IMR-90 (cell line): ENCODE measurements around the gene SIM2. TPM values are rescaled to one million over a fixed set of nuclear protein-coding genes. Genes with fewer than 3 reads are reported as not detected.

Source experiments
- ATAC-seq: fragments of 200-7000 bp; cut with Tn5 transposase; 2 replicates; pipeline ENCODE4 v1.9.1; 2020; ENCODE audit warnings: low read depth, mild to moderate bottlenecking, moderate library complexity
- BruUV-seq: library from RNA; stranded (reverse); fragments of 400-500 nt; replicated peaks from 2 replicates; lab custom pipeline; 2021; lab: Mats Ljungman, UMichigan
- CTCF ChIA-PET: fragments of 300-600 bp; formaldehyde crosslinking; extraction: SDS; loops from one replicate; lab custom pipeline; 2021; ENCODE audit warnings: antibody characterized with exemption; lab: Yijun Ruan, JAX
- POLR2A ChIA-PET: fragments of 300-600 bp; sonication (Branson Sonifier 250); formaldehyde crosslinking; loops from one replicate; lab custom pipeline; 2022; ENCODE audit warnings: antibody characterized with exemption; ENCODE audit not compliant: unreplicated experiment; lab: Charles Lee
- DNase-seq: peaks from one replicate; pipeline ENCODE4 v3.0.0; 2013
- H2AFZ ChIP-seq: replicated peaks from 2 replicates; pipeline ENCODE3; 2013; ENCODE audit warnings: low read length, mild to moderate bottlenecking; ENCODE audit not compliant: poor library complexity
- H2AK5ac ChIP-seq: 2 replicates; pipeline ENCODE4 v1.6.1; 2013; ENCODE audit warnings: low read depth, low read length, inconsistent platforms
- H2AK9ac ChIP-seq: replicated peaks from 2 replicates; pipeline ENCODE3; 2013; ENCODE audit warnings: mild to moderate bottlenecking, low read depth, low read length, moderate library complexity; ENCODE audit not compliant: poor library complexity
- H2BK120ac ChIP-seq: 2 replicates; pipeline ENCODE4 v1.6.1; 2013; ENCODE audit warnings: low read depth, low read length, inconsistent platforms
- H2BK15ac ChIP-seq: 3 replicates; pipeline ENCODE4 v1.6.1; 2013; ENCODE audit warnings: low read depth, low read length, inconsistent platforms
- H2BK20ac ChIP-seq: 2 replicates; pipeline ENCODE4 v1.6.1; 2013; ENCODE audit warnings: low read depth, mild to moderate bottlenecking, inconsistent platforms, low read length, moderate library complexity
- H2BK5ac ChIP-seq: 2 replicates; pipeline ENCODE4 v1.6.1; 2013; ENCODE audit warnings: mild to moderate bottlenecking, low read depth, low read length, inconsistent platforms; ENCODE audit not compliant: poor library complexity, severe bottlenecking
- H3K14ac ChIP-seq: replicated peaks from 2 replicates; pipeline ENCODE4 v1.6.1; 2013; ENCODE audit warnings: low read depth, low read length, inconsistent platforms
- H3K18ac ChIP-seq: 2 replicates; pipeline ENCODE4 v1.6.1; 2013; ENCODE audit warnings: low read depth, low read length, control low read depth
- H3K23ac ChIP-seq: 2 replicates; pipeline ENCODE4 v1.6.1; 2013; ENCODE audit warnings: low read depth, low read length, inconsistent platforms
- H3K27ac ChIP-seq: 2 replicates; pipeline ENCODE4 v1.5.1; 2013; ENCODE audit warnings: mild to moderate bottlenecking, control low read depth, low read length; ENCODE audit not compliant: insufficient read depth
- H3K27me3 ChIP-seq: 2 replicates; pipeline ENCODE4 v1.6.1; 2013; ENCODE audit warnings: low read length; ENCODE audit not compliant: control insufficient read depth, insufficient read depth
- H3K36me3 ChIP-seq: 2 replicates; pipeline ENCODE4 v1.6.1; 2013; ENCODE audit warnings: low read length, mixed read lengths; ENCODE audit not compliant: control insufficient read depth, insufficient read depth
- H3K4ac ChIP-seq: 2 replicates; pipeline ENCODE4 v1.6.1; 2013; ENCODE audit warnings: low read depth, low read length, inconsistent platforms
- H3K4me1 ChIP-seq: 2 replicates; pipeline ENCODE4 v1.6.1; 2013; ENCODE audit warnings: low read length, mixed read lengths; ENCODE audit not compliant: control insufficient read depth, insufficient read depth
- H3K4me2 ChIP-seq: 2 replicates; pipeline ENCODE4 v1.6.1; 2013; ENCODE audit warnings: low read depth, mild to moderate bottlenecking, control low read depth, low read length, moderate library complexity
- H3K4me3 ChIP-seq: 2 replicates; pipeline ENCODE4 v1.5.1; 2013; ENCODE audit warnings: low read depth, mild to moderate bottlenecking, control low read depth, low read length, moderate library complexity; ENCODE audit not compliant: insufficient read depth
- H3K56ac ChIP-seq: 2 replicates; pipeline ENCODE4 v1.6.1; 2013; ENCODE audit warnings: low read length, inconsistent platforms; ENCODE audit not compliant: insufficient read depth; ENCODE audit errors: extremely low read depth
- H3K79me1 ChIP-seq, 2 experiments: 2 replicates each; pipeline ENCODE4 v1.6.1; 2013; ENCODE audit warnings: low read length in 2 of 2, inconsistent platforms in 1 of 2, low read depth in 1 of 2
- H3K9ac ChIP-seq: 2 replicates; pipeline ENCODE4 v1.6.1; 2013; ENCODE audit warnings: low read depth, low read length, control low read depth
- H3K9me1 ChIP-seq: 2 replicates; pipeline ENCODE4 v1.6.1; 2013; ENCODE audit warnings: low read length, inconsistent platforms; ENCODE audit not compliant: insufficient read depth
- H3K9me3 ChIP-seq: 2 replicates; pipeline ENCODE4 v1.6.1; 2013; ENCODE audit warnings: low read length; ENCODE audit not compliant: control insufficient read depth, insufficient read depth
- H4K20me1 ChIP-seq: 2 replicates; pipeline ENCODE4 v1.6.1; 2013; ENCODE audit warnings: low read length, inconsistent platforms; ENCODE audit not compliant: insufficient read depth
- H4K5ac ChIP-seq: 2 replicates; pipeline ENCODE4 v1.6.1; 2013; ENCODE audit warnings: mild to moderate bottlenecking, low read depth, low read length, control low read depth
- H4K8ac ChIP-seq, 2 experiments: 2 replicates each; pipeline ENCODE4 v1.6.1; 2013; ENCODE audit warnings: low read depth in 2 of 2, low read length in 2 of 2, control low read depth in 1 of 2, inconsistent platforms in 1 of 2
- H4K91ac ChIP-seq: 2 replicates; pipeline ENCODE4 v1.6.1; 2013; ENCODE audit warnings: low read depth, low read length, inconsistent platforms; ENCODE audit not compliant: insufficient read depth
- BHLHE40 ChIP-seq: fragments of 150-350 bp; IDR thresholded peaks from 2 replicates; pipeline ENCODE4 v1.6.1; 2016; ENCODE audit warnings: mild to moderate bottlenecking, low read depth, low read length
- CEBPB ChIP-seq: IDR thresholded peaks from 2 replicates; pipeline ENCODE4 v1.6.1; 2012; ENCODE audit warnings: low read depth, low read length, improper control_type of control experiment
- CHD1 ChIP-seq: IDR thresholded peaks from 2 replicates; pipeline ENCODE4 v1.6.1; 2012; ENCODE audit warnings: low read depth, low read length, improper control_type of control experiment
- CTCF ChIP-seq: conservative IDR thresholded peaks from 2 replicates; pipeline ENCODE4 v1.5.1; 2012; ENCODE audit warnings: mild to moderate bottlenecking, low read depth, low read length, improper control_type of control experiment
- FOS ChIP-seq: fragments of 150-350 bp; IDR thresholded peaks from 2 replicates; pipeline ENCODE4 v1.6.1; 2016; ENCODE audit warnings: low read depth, low read length
- MAFK ChIP-seq: IDR thresholded peaks from 2 replicates; pipeline ENCODE4 v1.6.1; 2012; ENCODE audit warnings: low read depth, low read length, improper control_type of control experiment
- MAZ ChIP-seq: IDR thresholded peaks from 2 replicates; pipeline ENCODE4 v1.6.1; 2012; ENCODE audit warnings: low read depth, mild to moderate bottlenecking, low read length, improper control_type of control experiment, moderate library complexity, borderline replicate concordance
- MXI1 ChIP-seq: IDR thresholded peaks from 2 replicates; pipeline ENCODE4 v1.6.1; 2012; ENCODE audit warnings: low read depth, mild to moderate bottlenecking, low read length, moderate library complexity, borderline replicate concordance
- NFE2L2 ChIP-seq: fragments of 150-350 bp; IDR thresholded peaks from 2 replicates; pipeline ENCODE4 v1.6.1; 2016; ENCODE audit warnings: low read depth, mild to moderate bottlenecking, low read length
- POLR2A ChIP-seq: IDR thresholded peaks from 2 replicates; pipeline ENCODE4 v1.6.1; 2012; ENCODE audit warnings: mild to moderate bottlenecking, low read depth, low read length
- RAD21 ChIP-seq: IDR thresholded peaks from 2 replicates; pipeline ENCODE4 v1.6.1; 2012; ENCODE audit warnings: low read length, improper control_type of control experiment
- RCOR1 ChIP-seq: IDR thresholded peaks from 2 replicates; pipeline ENCODE4 v1.6.1; 2012; ENCODE audit warnings: mild to moderate bottlenecking, low read length, improper control_type of control experiment; ENCODE audit not compliant: insufficient replicate concordance
- RFX5 ChIP-seq: IDR thresholded peaks from 2 replicates; pipeline ENCODE4 v1.8.0; 2012; ENCODE audit warnings: low read depth, mild to moderate bottlenecking, low read length, moderate library complexity
- WGBS, 2 experiments: methylation state at CpG; one replicate each; pipeline versions ENCODE4 v1.1.5 to v1.1.7; 2013; ENCODE audit warnings: missing lambda C conversion rate in 2 of 2; ENCODE audit not compliant: insufficient read length in 1 of 2; ENCODE audit errors: extremely low coverage in 2 of 2; 5-methylcytosine and 5-hydroxymethylcytosine counted together
- dilution Hi-C: fragments of 300-500 bp; cut with HindIII; formaldehyde crosslinking; loops from one replicate; pipeline ENCODE4 v1.14.3; 2018; ENCODE audit warnings: low sequenced_read_pairs; ENCODE audit not compliant: unreplicated experiment
- in situ Hi-C: fragments of 300-500 bp; cut with MboI; formaldehyde crosslinking; loops from 3 replicates; pipeline ENCODE4 v1.14.3; 2019; ENCODE audit warnings: low sequenced_read_pairs, inconsistent platforms, mixed read lengths
- intact Hi-C: fragments of 100-400 bp; cut with micrococcal nuclease; formaldehyde crosslinking; loops from 2 replicates; pipeline ENCODE4 v1.10.0; 2022
- polyA plus RNA-seq, 3 experiments: library from polyadenylated mRNA; depleted of rRNA; stranded (reverse); fragments of >200 nt; gene quantifications; 2 replicates each; pipeline ENCODE4 v1.2.3, GENCODE V29; 2012; ENCODE audit warnings: low replicate concordance in 1 of 3
- total RNA-seq: library from RNA; depleted of rRNA; stranded (reverse); fragments of >200 nt; gene quantifications from 2 replicates; pipeline ENCODE4 v1.2.3, GENCODE V29; 2012
- TF ChIP-seq, protein P1 (sequence below): fragments of 150-350 bp; IDR thresholded peaks from 2 replicates; pipeline ENCODE4 v1.6.1; 2017; ENCODE audit warnings: mild to moderate bottlenecking, antibody characterized with exemption, low read length, low read depth

Gene SIM2
- total and polyA plus RNA-seq, 2 of the 4 experiments (the other 2 are of a cell fraction), result 2.2 to 7.5 TPM

GRCh38 chr21:36796070-36796469 is 97.2 kb downstream of the SIM2 start:
- H2AFZ ChIP-seq, result no peak overlapping the region
- no peak overlapping the region for H3K4ac ChIP-seq
- dilution Hi-C loops, result no loop called here
- H4K20me1 ChIP-seq, result no peaks in the 10 kb centered on the region
- H3K4me1 ChIP-seq, result peaks cover 7% of the 10 kb centered on the region
- no peak overlapping the region for H3K14ac ChIP-seq
- BruUV-seq, result no TSS peak
- H3K4me2 ChIP-seq, result no peak overlapping the region
- TF ChIP-seq MAZ (no peak), FOS (no peak), CTCF (no peak), MXI1 (no peak), CEBPB (no peak), NFE2L2 (no peak), POLR2A (no peak), CHD1 (no peak), BHLHE40 (no peak), RFX5 (no peak), RCOR1 (no peak), RAD21 (no peak), MAFK (no peak)
- TF ChIP-seq, protein P1, sequence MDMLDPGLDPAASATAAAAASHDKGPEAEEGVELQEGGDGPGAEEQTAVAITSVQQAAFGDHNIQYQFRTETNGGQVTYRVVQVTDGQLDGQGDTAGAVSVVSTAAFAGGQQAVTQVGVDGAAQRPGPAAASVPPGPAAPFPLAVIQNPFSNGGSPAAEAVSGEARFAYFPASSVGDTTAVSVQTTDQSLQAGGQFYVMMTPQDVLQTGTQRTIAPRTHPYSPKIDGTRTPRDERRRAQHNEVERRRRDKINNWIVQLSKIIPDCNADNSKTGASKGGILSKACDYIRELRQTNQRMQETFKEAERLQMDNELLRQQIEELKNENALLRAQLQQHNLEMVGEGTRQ, result no peak
- H3K9me3 ChIP-seq, result peaks cover 5% of the 10 kb centered on the region; the same call in 1 of the 2 replicates
- H3K23ac ChIP-seq, result no peak overlapping the region
- no peak overlapping the region for H3K18ac ChIP-seq
- no peak overlapping the region for H4K91ac ChIP-seq
- no CpG with 5 or more reads among the region's 2 CpGs for WGBS, 2 experiments
- no peak overlapping the region for H3K4me3 ChIP-seq
- no peak overlapping the region for H3K56ac ChIP-seq
- no peak overlapping the region for H2BK20ac ChIP-seq
- peaks cover 2 to 16% of the 10 kb centered on the region in 2 experiments; a peak in 3 of 4 replicates for H3K79me1 ChIP-seq
- intact Hi-C loops, result no loop called here
- in situ Hi-C loops, result no loop called here
- no peaks in the 10 kb centered on the region for H3K27me3 ChIP-seq
- no peak overlapping the region for H4K5ac ChIP-seq
- no peak overlapping the region for H2BK15ac ChIP-seq
- ATAC-seq, result no peak
- ChIA-PET POLR2A (no interaction called here), CTCF (no interaction called here)
- H4K8ac ChIP-seq, result no peak overlapping the region
- H3K27ac ChIP-seq, result no peak overlapping the region
- H3K36me3 ChIP-seq, result no peaks in the 10 kb centered on the region
- no peak overlapping the region for H2BK5ac ChIP-seq
- DNase-seq, result no peak
- no peak overlapping the region for H2AK5ac ChIP-seq
- no peak overlapping the region for H2BK120ac ChIP-seq
- no peak overlapping the region for H3K9ac ChIP-seq
- peaks cover 15% of the 10 kb centered on the region for H3K9me1 ChIP-seq
- H2AK9ac ChIP-seq, result no peak overlapping the region
